Measurements from ENCODE around the gene TMEM92. TPM values are rescaled to one million over a fixed set of nuclear protein-coding genes. Genes with fewer than 3 reads are reported as not detected.

The TMEM92 gene
- total RNA-seq, 1 experiment from 2014 or later: 6.9 TPM

GRCh38 chr17:50256826-50257618 is 17.2 kb upstream of the TMEM92 start:
- Histone ChIP-seq H4K20me1 (ENCODE audit: low read length) (no peaks in the 10 kb centered on the region), H3K36me3 (ENCODE audit: low read depth, low read length) (no peaks in the 10 kb centered on the region), H3K79me2 (ENCODE audit: low read length) (no peaks in the 10 kb centered on the region), H3K4me1 (ENCODE audit: insufficient read depth, low read length) (no peaks in the 10 kb centered on the region), H3K4me3 (ENCODE audit: low read length) (no peak overlapping the region), H3K27ac (ENCODE audit: low read length) (no peak overlapping the region), H3K9me3 (ENCODE audit: low read length) (no peaks in the 10 kb centered on the region), H2AFZ (ENCODE audit: low read length) (no peak overlapping the region), H3F3A (ENCODE audit: low read length, unreplicated experiment) (no peaks in the 10 kb centered on the region), H3K4me2 (ENCODE audit: low read length) (no peak overlapping the region), H3K9me2 (replicated peaks; ENCODE audit: low read length) (no peaks in the 10 kb centered on the region), H3K27me3 (ENCODE audit: low read length) (no peaks in the 10 kb centered on the region), H3K9ac (ENCODE audit: low read length) (no peak overlapping the region)
- POLR2A ChIA-PET (ENCODE audit: unreplicated experiment): interaction anchor here (0.6 kb wide), 1 partner anchor 98 kb away, joined by 3 read pairs; no protein-coding TSS in a partner anchor
- ATAC-seq (no peak), DNase-seq (no peak)
- CTCF ChIA-PET: no interaction called here
- no TSS peak for BruUV-seq (replicated peaks)
- no peak for TF ChIP-seq CTCF (conservative IDR thresholded peaks at IDR 0.05; ENCODE audit: low read depth, low read length)
- intact Hi-C loops (cut with micrococcal nuclease): no loop called here

- DNase-seq (no peak), ATAC-seq (no peak)
- Histone ChIP-seq H3K9me2 (replicated peaks; ENCODE audit: low read length) (no peaks in the 10 kb centered on the region), H3K4me1 (ENCODE audit: insufficient read depth, low read length) (no peaks in the 10 kb centered on the region), H3K9me3 (ENCODE audit: low read length) (no peaks in the 10 kb centered on the region), H4K20me1 (ENCODE audit: low read length) (no peaks in the 10 kb centered on the region), H3K4me2 (ENCODE audit: low read length) (no peak overlapping the region), H3K27me3 (ENCODE audit: low read length) (no peaks in the 10 kb centered on the region), H2AFZ (ENCODE audit: low read length) (no peak overlapping the region), H3F3A (ENCODE audit: low read length, unreplicated experiment) (no peaks in the 10 kb centered on the region), H3K27ac (ENCODE audit: low read length) (no peak overlapping the region), H3K36me3 (ENCODE audit: low read depth, low read length) (no peaks in the 10 kb centered on the region), H3K4me3 (ENCODE audit: low read length) (no peak overlapping the region), H3K9ac (ENCODE audit: low read length) (no peak overlapping the region), H3K79me2 (ENCODE audit: low read length) (no peaks in the 10 kb centered on the region)
- TF ChIP-seq EZH2phosphoT487 (IDR thresholded peaks at IDR 0.05; ENCODE audit: borderline replicate concordance, low read length): no peak
- no peak for TF ChIP-seq CTCF (conservative IDR thresholded peaks at IDR 0.05; ENCODE audit: low read depth, low read length)
- no peak for TF ChIP-seq EZH2 (IDR thresholded peaks at IDR 0.05; ENCODE audit: low read length, unreplicated experiment)
- CTCF ChIA-PET: no interaction called here
- no TSS peak for BruUV-seq (replicated peaks)
- intact Hi-C loops (cut with micrococcal nuclease): no loop called here
- POLR2A ChIA-PET (ENCODE audit: unreplicated experiment): no interaction called here
These were observed 16.5 kb upstream of the TMEM92 start for GRCh38 chr17:50257676-50258224.
